GM10248 (cell line): ENCODE results near the gene PLCXD1.

Experiments
- CTCF ChIA-PET: fragments of 300-600 bp; sonication (Branson Sonifier 250); formaldehyde crosslinking; extraction: SDS; loops from one replicate; lab custom pipeline; 2021; ENCODE audit warnings: antibody characterized with exemption; lab: Yijun Ruan, JAX
- POLR2A ChIA-PET: fragments of 350-650 bp; sonication (Branson Sonifier 250); formaldehyde crosslinking; extraction: SDS; loops from one replicate; lab custom pipeline; 2020; ENCODE audit warnings: antibody characterized with exemption; lab: Yijun Ruan, JAX
- DNase-seq: peaks from one replicate; pipeline ENCODE4 v3.0.0; 2012; ENCODE audit errors: extremely low spot score
- TF ChIP-seq, protein P1 (sequence below): IDR thresholded peaks from 2 replicates; pipeline ENCODE4 v1.5.1; 2012; ENCODE audit warnings: mild to moderate bottlenecking, low read depth; ENCODE audit errors: extremely low read depth, missing control alignments, control extremely low read depth

The PLCXD1 gene

DNA sequence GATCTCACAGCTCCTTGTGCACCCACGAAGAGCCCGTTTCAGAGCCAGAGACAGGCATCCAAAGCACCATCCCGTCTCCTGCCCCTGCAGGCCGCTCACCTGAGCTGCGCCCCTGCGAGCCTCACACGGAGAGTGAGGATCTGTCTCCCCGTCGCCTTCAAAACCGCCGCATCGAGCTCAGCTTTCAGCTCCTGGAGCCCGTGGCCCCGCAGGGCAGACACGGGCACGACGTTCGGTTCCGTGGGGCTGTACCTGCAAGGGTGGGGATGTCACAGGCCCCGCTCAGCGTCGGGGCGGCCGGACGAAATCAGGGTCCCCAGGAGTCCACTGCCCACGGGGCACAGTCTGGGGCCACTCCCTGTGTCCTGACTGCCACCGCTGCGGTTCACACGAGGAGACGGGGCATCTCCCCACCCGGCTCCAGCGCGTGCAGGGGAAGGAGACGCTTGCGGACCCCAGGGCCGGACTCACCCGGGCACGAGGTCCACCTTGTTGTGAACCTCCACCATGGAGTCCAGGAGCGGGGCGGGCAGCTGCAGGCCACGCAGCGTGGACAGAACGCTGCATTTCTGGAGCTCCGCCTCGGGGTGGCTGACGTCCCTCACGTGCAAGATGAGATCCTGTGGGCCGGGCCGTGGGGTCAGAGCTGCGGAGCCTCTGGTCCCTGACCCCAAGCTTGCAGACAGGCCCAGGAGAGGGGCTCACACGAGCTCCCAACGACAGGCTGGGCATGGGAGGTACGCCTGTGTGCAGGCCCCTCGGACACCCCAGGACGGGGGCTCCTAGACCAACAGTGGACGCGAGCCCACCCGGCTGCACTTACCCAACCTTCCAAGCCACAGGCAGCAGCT lies 26.3 kb downstream of the PLCXD1 start:
- no peak for DNase-seq
- TF ChIP-seq, protein P1, sequence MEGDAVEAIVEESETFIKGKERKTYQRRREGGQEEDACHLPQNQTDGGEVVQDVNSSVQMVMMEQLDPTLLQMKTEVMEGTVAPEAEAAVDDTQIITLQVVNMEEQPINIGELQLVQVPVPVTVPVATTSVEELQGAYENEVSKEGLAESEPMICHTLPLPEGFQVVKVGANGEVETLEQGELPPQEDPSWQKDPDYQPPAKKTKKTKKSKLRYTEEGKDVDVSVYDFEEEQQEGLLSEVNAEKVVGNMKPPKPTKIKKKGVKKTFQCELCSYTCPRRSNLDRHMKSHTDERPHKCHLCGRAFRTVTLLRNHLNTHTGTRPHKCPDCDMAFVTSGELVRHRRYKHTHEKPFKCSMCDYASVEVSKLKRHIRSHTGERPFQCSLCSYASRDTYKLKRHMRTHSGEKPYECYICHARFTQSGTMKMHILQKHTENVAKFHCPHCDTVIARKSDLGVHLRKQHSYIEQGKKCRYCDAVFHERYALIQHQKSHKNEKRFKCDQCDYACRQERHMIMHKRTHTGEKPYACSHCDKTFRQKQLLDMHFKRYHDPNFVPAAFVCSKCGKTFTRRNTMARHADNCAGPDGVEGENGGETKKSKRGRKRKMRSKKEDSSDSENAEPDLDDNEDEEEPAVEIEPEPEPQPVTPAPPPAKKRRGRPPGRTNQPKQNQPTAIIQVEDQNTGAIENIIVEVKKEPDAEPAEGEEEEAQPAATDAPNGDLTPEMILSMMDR = no peak
- ChIA-PET POLR2A (no interaction called here), CTCF (no interaction called here)

DNA sequence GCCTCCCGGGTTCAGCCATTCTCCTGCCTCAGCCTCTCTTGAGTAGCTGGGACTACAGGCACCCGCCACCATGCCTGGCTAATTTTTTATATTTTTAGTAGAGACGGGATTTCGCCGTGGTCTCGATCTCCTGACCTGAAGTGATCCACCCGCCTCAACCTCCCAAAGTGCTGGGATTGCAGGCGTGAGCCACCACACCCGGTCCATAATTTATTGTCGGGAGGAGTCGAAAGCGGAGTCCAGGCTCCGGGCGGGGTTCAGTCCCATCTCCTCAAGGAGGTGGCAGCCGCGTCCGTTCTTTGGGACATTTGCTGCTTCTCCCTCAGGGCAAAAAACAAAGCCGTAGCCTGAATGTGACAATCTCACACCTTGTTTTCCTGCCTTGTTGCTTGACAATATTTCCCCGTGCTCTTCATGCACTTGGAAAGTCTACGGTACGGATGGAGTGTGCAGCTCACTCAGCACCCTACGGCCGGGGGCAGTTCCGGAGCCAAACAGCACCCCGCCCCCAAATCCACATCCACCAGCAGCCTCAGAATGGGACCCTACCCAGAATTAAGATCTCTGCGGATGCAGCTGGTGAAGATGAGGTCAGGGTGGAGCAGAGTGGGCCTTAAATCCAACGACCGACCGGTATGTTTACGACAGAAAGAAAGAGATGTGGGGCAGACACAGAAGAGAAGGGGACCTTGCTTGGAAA lies 27.8 kb downstream of the PLCXD1 start:
- CTCF ChIA-PET = no interaction called here

DNA sequence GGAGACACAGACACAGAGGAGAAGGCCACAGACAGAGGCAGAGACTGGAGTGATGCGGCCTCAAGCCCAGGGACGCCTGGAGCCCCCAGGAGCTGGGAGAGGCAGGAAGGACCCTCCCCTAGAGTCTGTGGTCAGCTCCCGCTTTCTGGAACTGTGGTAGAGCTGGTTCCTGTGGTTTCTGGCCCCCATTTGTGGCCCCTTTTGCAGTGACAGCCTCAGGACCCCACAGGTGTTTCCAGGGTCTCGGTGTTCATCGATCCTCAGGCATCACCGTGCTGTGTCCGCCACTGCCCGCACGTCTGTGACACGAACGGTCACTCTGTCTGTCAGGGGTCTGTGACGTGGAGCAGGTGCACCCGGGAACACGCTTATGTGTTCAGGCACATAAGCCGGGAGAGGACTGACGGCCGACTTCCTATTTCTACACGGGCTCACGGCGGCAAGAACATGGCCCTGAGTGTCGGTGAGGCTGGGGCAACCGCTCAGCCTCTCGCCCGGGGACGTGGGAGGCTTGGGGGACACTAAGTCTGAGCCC lies 29.5 kb downstream of the PLCXD1 start:
- POLR2A ChIA-PET = no interaction called here
- no peak for DNase-seq
- TF ChIP-seq, protein P1 = no peak
- CTCF ChIA-PET = no interaction called here

More for the DNA sequence above, 27.8 kb downstream of the PLCXD1 start:
- DNase-seq = no peak
- POLR2A ChIA-PET = no interaction called here
- TF ChIP-seq, protein P1 = no peak

DNA sequence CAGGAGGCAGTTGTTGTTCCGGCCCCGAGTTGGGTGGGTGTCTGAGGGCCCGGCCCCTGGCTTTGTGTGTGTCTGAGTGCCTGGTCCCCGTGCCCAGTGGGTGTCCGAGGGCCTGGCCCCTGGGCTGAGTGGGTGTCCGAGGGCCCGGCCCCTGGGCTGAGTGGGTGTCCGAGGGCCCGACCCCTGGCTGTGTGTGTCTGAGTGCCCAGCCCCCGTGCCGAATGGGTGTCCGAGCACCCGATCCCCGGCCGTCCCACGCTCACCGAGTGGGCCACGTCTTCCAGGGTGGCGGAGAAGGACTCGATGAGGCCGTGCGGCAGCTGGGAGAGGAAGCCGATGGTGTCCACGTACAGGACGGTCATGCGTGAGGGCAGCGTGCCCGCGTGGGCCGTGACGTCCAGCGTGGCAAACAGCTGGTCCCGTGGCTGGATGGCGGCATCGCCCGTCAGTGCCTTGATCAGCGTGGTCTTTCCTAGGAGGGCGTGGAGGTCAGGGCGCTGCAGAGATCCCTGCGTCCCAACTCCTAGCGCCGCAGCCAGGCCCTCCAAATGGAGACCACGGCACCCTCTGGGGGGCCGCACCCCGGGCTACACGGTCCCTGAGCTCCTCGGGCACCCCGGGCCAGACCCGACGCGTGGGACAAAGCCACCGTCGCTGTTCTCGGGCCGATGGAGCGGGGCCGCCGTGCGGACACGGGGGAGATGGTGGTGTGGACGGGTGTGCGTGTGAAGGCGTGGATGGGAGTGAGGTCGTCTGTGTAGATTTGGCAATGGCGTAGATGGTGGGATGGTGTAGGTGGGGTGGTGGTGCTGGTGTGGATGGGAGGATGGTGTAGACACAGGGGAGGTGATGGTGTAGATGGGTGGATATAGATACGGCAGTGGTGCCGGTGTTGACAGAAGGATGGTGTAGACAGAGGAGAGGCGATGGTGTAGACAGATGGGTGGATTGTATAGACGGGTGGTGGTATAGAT lies 30.3 kb downstream of the PLCXD1 start:
- CTCF ChIA-PET = no interaction called here
- TF ChIP-seq, protein P1 = no peak
- DNase-seq = no peak
- POLR2A ChIA-PET = no interaction called here

DNA sequence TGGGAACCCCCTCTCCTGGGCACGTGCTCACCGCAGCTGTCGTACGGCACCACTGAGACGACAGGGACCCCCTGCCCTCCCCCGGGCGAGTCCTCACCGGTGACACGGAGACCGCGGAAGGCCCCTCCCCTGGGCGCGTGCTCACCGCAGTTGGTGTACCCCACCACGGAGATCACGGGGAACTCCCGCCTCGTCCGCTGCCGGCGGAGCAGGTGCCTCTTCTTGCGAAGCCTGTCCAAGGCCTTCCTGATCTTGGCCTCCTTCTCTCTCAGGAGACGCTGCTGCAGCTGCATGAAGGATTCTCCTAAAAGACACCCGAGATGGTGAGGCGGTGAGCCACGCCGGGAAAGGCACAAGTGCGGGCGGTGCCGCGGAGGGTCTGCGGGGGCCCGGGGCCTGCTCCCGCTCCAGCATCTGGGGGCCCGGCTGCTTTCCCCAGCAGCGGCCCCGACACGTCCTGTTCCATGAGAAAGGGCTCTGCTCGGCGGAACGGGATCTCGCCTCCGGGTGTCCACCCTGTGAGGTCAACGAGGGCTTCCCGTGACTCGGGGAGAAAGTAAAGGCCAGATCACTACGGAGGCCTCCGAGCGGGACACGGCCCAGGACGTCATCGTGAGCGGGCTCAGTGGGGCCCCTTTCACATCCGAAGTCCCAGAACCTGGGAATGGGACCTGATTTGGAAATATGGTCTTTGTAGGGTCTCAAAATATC lies 31.6 kb downstream of the PLCXD1 start:
- DNase-seq = no peak
- TF ChIP-seq, protein P1 = no peak
- CTCF ChIA-PET = no interaction called here
- POLR2A ChIA-PET = no interaction called here
